HepG2 (cell line): ENCODE results near the gene RHBDL3. TPM values are rescaled to one million over a fixed set of nuclear protein-coding genes. Genes with fewer than 3 reads are reported as not detected.

Experiments
- BCL3 ChIP-seq: sonication (generic); formaldehyde crosslinking; IDR thresholded peaks from 2 replicates; pipeline ENCODE4 v1.5.1; 2020; ENCODE audit warnings: mild to moderate bottlenecking, missing genetic modification reagents, moderate library complexity
- CC2D1A ChIP-seq: sonication (generic); formaldehyde crosslinking; IDR thresholded peaks from 2 replicates; pipeline ENCODE4 v1.8.1; 2023; ENCODE audit warnings: mild to moderate bottlenecking, missing genetic modification reagents
- CCAR2 ChIP-seq: fragments of 200-400 bp; formaldehyde crosslinking; optimal IDR thresholded peaks from 2 replicates; pipeline ENCODE3; 2018; ENCODE audit warnings: low read depth, mild to moderate bottlenecking, low read length, moderate library complexity
- CENPT ChIP-seq: sonication (generic); formaldehyde crosslinking; IDR thresholded peaks from 2 replicates; pipeline ENCODE4 v1.8.0; 2022; ENCODE audit warnings: low read depth, mild to moderate bottlenecking, moderate library complexity, missing genetic modification reagents
- CENPX ChIP-seq: sonication (generic); formaldehyde crosslinking; IDR thresholded peaks from 2 replicates; pipeline ENCODE4 v1.9.0; 2021; ENCODE audit warnings: mild to moderate bottlenecking, missing genetic modification reagents, moderate library complexity
- FOSL1 ChIP-seq: sonication (generic); formaldehyde crosslinking; IDR thresholded peaks from 2 replicates; pipeline ENCODE4 v1.9.0; 2021; ENCODE audit warnings: missing genetic modification reagents, borderline replicate concordance
- FOXK2 ChIP-seq: fragments of 450-650 bp; IDR thresholded peaks from 2 replicates; pipeline ENCODE4 v1.6.1; 2016
- MEIS2 ChIP-seq: sonication (generic); formaldehyde crosslinking; IDR thresholded peaks from 2 replicates; pipeline ENCODE4 v1.9.0; 2021; ENCODE audit warnings: mild to moderate bottlenecking, missing genetic modification reagents
- NPAS2 ChIP-seq: sonication (generic); formaldehyde crosslinking; IDR thresholded peaks from 2 replicates; pipeline ENCODE4 v1.8.0; 2022; ENCODE audit warnings: mild to moderate bottlenecking, missing genetic modification reagents, borderline replicate concordance
- NR1H2 ChIP-seq: sonication (generic); formaldehyde crosslinking; IDR thresholded peaks from 2 replicates; pipeline ENCODE4 v1.8.1; 2022; ENCODE audit warnings: low read depth, missing genetic modification reagents, borderline replicate concordance
- NRL ChIP-seq: sonication (generic); formaldehyde crosslinking; IDR thresholded peaks from 2 replicates; pipeline ENCODE4 v1.5.0; 2020; ENCODE audit warnings: missing genetic modification reagents, mild to moderate bottlenecking, moderate library complexity, borderline replicate concordance
- PHF21A ChIP-seq: sonication (generic); formaldehyde crosslinking; IDR thresholded peaks from 2 replicates; pipeline ENCODE4 v1.5.0; 2020; ENCODE audit warnings: mild to moderate bottlenecking, missing genetic modification reagents
- POLR2AphosphoS5 ChIP-seq: IDR thresholded peaks from 2 replicates; pipeline ENCODE4 v1.6.1; 2012; ENCODE audit warnings: low read depth, low read length
- SP140L ChIP-seq: sonication (generic); formaldehyde crosslinking; IDR thresholded peaks from 2 replicates; pipeline ENCODE4 v1.4.0; 2020; ENCODE audit warnings: missing genetic modification reagents, borderline replicate concordance
- TFAP4 ChIP-seq: sonication (generic); IDR thresholded peaks from 2 replicates; pipeline ENCODE4 v1.6.1; 2016; ENCODE audit warnings: low read depth, borderline replicate concordance
- ZBTB8A ChIP-seq: sonication (generic); formaldehyde crosslinking; IDR thresholded peaks from 2 replicates; pipeline ENCODE4 v1.4.0; 2020; ENCODE audit warnings: mild to moderate bottlenecking, low read depth, missing genetic modification reagents, borderline replicate concordance
- ZNF232 ChIP-seq: sonication (generic); formaldehyde crosslinking; IDR thresholded peaks from 2 replicates; pipeline ENCODE4 v1.4.0; 2020; ENCODE audit warnings: missing genetic modification reagents, borderline replicate concordance
- ZNF234 ChIP-seq: sonication (generic); formaldehyde crosslinking; conservative IDR thresholded peaks from 2 replicates; pipeline ENCODE4 v1.5.1; 2020; ENCODE audit warnings: mild to moderate bottlenecking, missing genetic modification reagents
- ZNF3 ChIP-seq: IDR thresholded peaks from 2 replicates; pipeline ENCODE4 v1.7.0; 2017; ENCODE audit warnings: inconsistent platforms
- ZNF317 ChIP-seq: sonication (generic); formaldehyde crosslinking; IDR thresholded peaks from 2 replicates; pipeline ENCODE4 v1.5.0; 2020; ENCODE audit warnings: mild to moderate bottlenecking, missing genetic modification reagents
- ZNF577 ChIP-seq: sonication (generic); formaldehyde crosslinking; IDR thresholded peaks from 2 replicates; pipeline ENCODE4 v1.4.0; 2020; ENCODE audit warnings: mild to moderate bottlenecking, low read depth, missing genetic modification reagents, borderline replicate concordance
- ZNF674 ChIP-seq: sonication (generic); formaldehyde crosslinking; IDR thresholded peaks from 2 replicates; pipeline ENCODE4 v1.5.0; 2020; ENCODE audit warnings: low read depth, mild to moderate bottlenecking, missing genetic modification reagents
- ZNF75D ChIP-seq: sonication (generic); formaldehyde crosslinking; IDR thresholded peaks from 2 replicates; pipeline ENCODE4 v1.8.1; 2023; ENCODE audit warnings: missing genetic modification reagents, mild to moderate bottlenecking, borderline replicate concordance
- polyA plus RNA-seq, 8 experiments: library from polyadenylated mRNA; depleted of rRNA in 3 of 8; stranded (reverse) in 7 of 8; unstranded in 1 of 8; fragments of >200 nt; fragmentation: Illumina TruSeq in 4 of 8; extraction: Trizol in 4 of 8; gene quantifications; 2 replicates each; pipeline versions ENCODE4 v1.2.1 to v1.2.3, GENCODE V29; 2011 to 2016; ENCODE audit warnings: low read depth in 4 of 8, missing spikeins in 1 of 8, mixed read lengths in 1 of 8; ENCODE audit not compliant: insufficient read depth in 1 of 8
- total RNA-seq, 5 experiments: library from RNA; depleted of rRNA; stranded (reverse); fragments of >200 nt; fragmentation: Illumina TruSeq; extraction: Trizol; gene quantifications; 2 replicates each; pipeline ENCODE4 v1.2.3, GENCODE V29; 2016; ENCODE audit warnings: low read depth in 1 of 5
- TF ChIP-seq, protein P1 (sequence below): sonication (generic); formaldehyde crosslinking; IDR thresholded peaks from 2 replicates; pipeline ENCODE4 v1.4.0; 2020; ENCODE audit warnings: mild to moderate bottlenecking, low read depth, missing genetic modification reagents
- TF ChIP-seq, protein P2 (sequence below): sonication (generic); formaldehyde crosslinking; IDR thresholded peaks from 2 replicates; pipeline ENCODE4 v1.5.1; 2020; ENCODE audit warnings: mild to moderate bottlenecking, missing genetic modification reagents, borderline replicate concordance

RHBDL3 gene
- total and polyA plus RNA-seq, 2 of the 13 experiments (the other 11 are each of a cell fraction or from before 2014, with no cell fraction given) = 0.09 TPM; not detected in 1

DNA sequence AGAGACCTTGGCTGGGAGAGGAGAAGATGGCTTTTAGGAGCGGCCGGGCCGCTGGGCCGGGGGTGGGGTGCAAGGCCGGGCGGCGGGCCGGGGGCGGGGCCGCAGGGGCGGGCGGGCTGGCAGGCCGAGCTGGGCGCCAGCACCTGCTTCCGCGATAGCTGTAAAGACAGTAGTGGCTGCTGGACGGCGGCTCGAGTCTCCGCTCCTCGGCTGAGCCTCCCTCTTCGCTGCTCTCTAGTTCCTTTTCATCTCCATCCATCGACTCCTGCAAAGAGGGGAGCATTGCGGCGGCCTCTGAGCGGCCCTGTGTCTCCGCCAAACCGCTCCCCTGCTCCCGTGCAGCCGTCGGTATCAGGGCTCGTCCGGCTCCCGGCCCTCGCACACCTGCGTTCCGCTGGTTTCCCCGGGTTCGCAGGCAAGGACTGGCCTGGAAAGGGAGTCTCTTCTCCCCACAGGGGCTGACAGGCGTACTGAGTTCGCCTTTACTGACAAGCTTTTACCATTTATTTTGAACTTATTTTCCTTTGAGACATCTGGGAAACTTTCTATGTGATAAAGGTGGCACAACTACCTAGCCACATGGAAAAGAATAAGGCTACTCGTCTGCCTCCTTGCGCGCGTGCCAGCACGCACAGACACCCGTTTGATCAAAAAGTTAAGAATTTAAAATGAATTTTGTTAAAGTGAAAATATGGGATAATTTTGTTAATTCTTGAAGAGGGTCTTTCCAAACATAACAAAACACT, 76.4 kb downstream of the RHBDL3 start, which contains the start of gene C17orf75 (continued):
- TF ChIP-seq NR1H2 (CRISPR knock-in tag) (0 out of 2 replicates have a peak, but pooled peaks have one; percentile 50), NRL (CRISPR knock-in tag) (peak; percentile 89; the same call in 1 of the 2 replicates), ZNF317 (CRISPR knock-in tag) (0 out of 2 replicates have a peak, but pooled peaks have one; percentile 50), FOXK2 (no peak), ZNF674 (CRISPR knock-in tag) (no peak; the same call in 1 of the 2 replicates), TFAP4 (peak; percentile 49; the same call in 1 of the 2 replicates), CCAR2 (peak; percentile 91), ZNF577 (no peak), CC2D1A (CRISPR knock-in tag) (no peak), MEIS2 (peak; percentile 95), NPAS2 (CRISPR knock-in tag) (no peak), BCL3 (CRISPR knock-in tag) (peak; percentile 56; the same call in 1 of the 2 replicates), ZNF234 (CRISPR knock-in tag) (no peak), POLR2AphosphoS5 (peak; percentile 67), SP140L (CRISPR knock-in tag) (peak; percentile 88; the same call in 1 of the 2 replicates), CENPT (CRISPR knock-in tag) (peak; percentile 75; the same call in 1 of the 2 replicates), CENPX (CRISPR knock-in tag) (no peak), ZNF75D (CRISPR knock-in tag) (no peak), ZNF3 (CRISPR knock-in tag) (no peak), FOSL1 (CRISPR knock-in tag) (no peak), ZNF232 (peak; percentile 78; the same call in 1 of the 2 replicates), PHF21A (CRISPR knock-in tag) (peak; percentile 80), ZBTB8A (CRISPR knock-in tag) (no peak)
- TF ChIP-seq, protein P1, sequence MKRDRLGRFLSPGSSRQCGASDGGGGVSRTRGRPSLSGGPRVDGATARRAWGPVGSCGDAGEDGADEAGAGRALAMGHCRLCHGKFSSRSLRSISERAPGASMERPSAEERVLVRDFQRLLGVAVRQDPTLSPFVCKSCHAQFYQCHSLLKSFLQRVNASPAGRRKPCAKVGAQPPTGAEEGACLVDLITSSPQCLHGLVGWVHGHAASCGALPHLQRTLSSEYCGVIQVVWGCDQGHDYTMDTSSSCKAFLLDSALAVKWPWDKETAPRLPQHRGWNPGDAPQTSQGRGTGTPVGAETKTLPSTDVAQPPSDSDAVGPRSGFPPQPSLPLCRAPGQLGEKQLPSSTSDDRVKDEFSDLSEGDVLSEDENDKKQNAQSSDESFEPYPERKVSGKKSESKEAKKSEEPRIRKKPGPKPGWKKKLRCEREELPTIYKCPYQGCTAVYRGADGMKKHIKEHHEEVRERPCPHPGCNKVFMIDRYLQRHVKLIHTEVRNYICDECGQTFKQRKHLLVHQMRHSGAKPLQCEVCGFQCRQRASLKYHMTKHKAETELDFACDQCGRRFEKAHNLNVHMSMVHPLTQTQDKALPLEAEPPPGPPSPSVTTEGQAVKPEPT (CRISPR knock-in tag) = no peak
- TF ChIP-seq, protein P2, sequence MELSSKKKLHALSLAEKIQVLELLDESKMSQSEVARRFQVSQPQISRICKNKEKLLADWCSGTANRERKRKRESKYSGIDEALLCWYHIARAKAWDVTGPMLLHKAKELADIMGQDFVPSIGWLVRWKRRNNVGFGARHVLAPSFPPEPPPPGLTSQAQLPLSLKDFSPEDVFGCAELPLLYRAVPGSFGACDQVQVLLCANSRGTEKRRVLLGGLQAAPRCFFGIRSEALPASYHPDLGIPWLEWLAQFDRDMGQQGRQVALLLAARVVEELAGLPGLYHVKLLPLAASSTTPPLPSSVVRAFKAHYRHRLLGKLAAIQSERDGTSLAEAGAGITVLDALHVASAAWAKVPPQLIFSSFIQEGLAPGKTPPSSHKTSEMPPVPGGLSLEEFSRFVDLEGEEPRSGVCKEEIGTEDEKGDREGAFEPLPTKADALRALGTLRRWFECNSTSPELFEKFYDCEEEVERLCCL = no peak; the same call in 1 of the 2 replicates
